Measurements from ENCODE around the gene KIAA1210. TPM values are rescaled to one million over a fixed set of nuclear protein-coding genes. Genes with fewer than 3 reads are reported as not detected.

KIAA1210 gene
- total and polyA plus RNA-seq, 10 of the 15 experiments (the other 5 are each of a cell fraction or from before 2014, with no cell fraction given): 0.01 TPM; not detected in 9

DNA sequence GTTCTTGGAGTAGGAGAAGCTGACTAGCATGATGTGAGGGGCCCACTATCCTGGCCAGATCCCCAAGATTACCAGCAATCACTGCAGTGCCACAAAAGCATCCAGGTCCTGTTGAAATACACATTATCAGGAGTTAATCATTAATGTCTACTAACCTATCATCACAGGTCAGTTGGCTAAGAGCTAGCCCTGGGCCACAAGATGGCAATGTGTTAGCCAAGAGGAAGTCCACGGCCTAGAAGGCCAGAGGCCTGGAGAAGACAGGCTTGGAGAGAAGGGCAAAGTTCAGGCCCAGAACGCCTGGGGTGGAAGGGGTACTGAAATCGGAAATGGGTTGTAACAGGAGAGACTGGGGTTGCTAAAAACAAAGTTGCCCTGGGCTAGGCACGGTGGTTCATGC lies 19.9 kb upstream of the KIAA1210 start:
- Histone ChIP-seq H3K27me3 (replicated peaks in 1 of 2; ENCODE audit: control insufficient read depth in 2 of 2, insufficient read depth in 2 of 2, low read length in 1 of 2) (peaks cover 0 to 1% of the 10 kb centered on the region in 2 experiments; a peak in 1 of 4 replicates), H3K9ac (ENCODE audit: control insufficient read depth, insufficient read depth, low read length) (no peak overlapping the region), H3K4me3 (no peak overlapping the region), H2AFZ (ENCODE audit: control insufficient read depth, low read depth, low read length) (no peak overlapping the region), H3K4me1 (ENCODE audit: control insufficient read depth, insufficient read depth, low read length) (no peaks in the 10 kb centered on the region), H3K36me3 (ENCODE audit: control insufficient read depth in 2 of 2, insufficient read depth in 2 of 2, low read length in 1 of 2) (no peaks in the 10 kb centered on the region), H3K27ac (ENCODE audit: control insufficient read depth, insufficient read depth) (no peak overlapping the region), H3K4me2 (ENCODE audit: control insufficient read depth, insufficient read depth) (no peak overlapping the region), H3K9me3 (replicated peaks; ENCODE audit: control insufficient read depth, insufficient read depth, low read length) (no peaks in the 10 kb centered on the region), H4K20me1 (ENCODE audit: control insufficient read depth, insufficient read depth) (no peaks in the 10 kb centered on the region), H3K79me2 (ENCODE audit: control insufficient read depth, insufficient read depth, low read length) (no peaks in the 10 kb centered on the region)
- ChIA-PET RAD21 (ENCODE audit: unreplicated experiment) (interaction anchor here (0.6 to 0.8 kb wide), 2 partner anchors 8 to 116 kb away, joined by 3 read pairs; no protein-coding TSS in a partner anchor), POLR2A (interaction anchor here (0.6 kb wide), 1 partner anchor 725 kb away, joined by 5 read pairs; no protein-coding TSS in a partner anchor), CTCF (interaction anchor here (0.9 kb wide), 1 partner anchor 17 kb away, joined by 3 read pairs; no protein-coding TSS in a partner anchor), SMC1A (ENCODE audit: uncharacterized antibody, unreplicated experiment) (no interaction called here)
- intact Hi-C loops (cut with micrococcal nuclease; ENCODE audit: unreplicated experiment): no loop called here
- in situ Hi-C loops (cut with MboI): no loop called here
- WGBS (ENCODE audit: insufficient coverage, insufficient replicate concordance, low lambda C conversion rate, missing lambda C conversion rate): 1% methylated on average over 4 of the region's 4 CpGs
- FAIRE-seq (no peak), DNase-seq (ENCODE audit: low read depth, low spot score) (no peak), ATAC-seq (no peak)
- BruUV-seq (replicated peaks): no TSS peak
- TF ChIP-seq, protein P1, sequence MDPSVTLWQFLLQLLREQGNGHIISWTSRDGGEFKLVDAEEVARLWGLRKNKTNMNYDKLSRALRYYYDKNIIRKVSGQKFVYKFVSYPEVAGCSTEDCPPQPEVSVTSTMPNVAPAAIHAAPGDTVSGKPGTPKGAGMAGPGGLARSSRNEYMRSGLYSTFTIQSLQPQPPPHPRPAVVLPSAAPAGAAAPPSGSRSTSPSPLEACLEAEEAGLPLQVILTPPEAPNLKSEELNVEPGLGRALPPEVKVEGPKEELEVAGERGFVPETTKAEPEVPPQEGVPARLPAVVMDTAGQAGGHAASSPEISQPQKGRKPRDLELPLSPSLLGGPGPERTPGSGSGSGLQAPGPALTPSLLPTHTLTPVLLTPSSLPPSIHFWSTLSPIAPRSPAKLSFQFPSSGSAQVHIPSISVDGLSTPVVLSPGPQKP (IDR thresholded peaks at IDR 0.05; ENCODE audit: low read depth, low read length): no peak
- TF ChIP-seq TCF12 (IDR thresholded peaks at IDR 0.05; ENCODE audit: low read depth, low read length) (no peak), IKZF2 (IDR thresholded peaks at IDR 0.05) (no peak), BCL11A (IDR thresholded peaks at IDR 0.05; ENCODE audit: low read depth, low read length) (no peak)

DNA sequence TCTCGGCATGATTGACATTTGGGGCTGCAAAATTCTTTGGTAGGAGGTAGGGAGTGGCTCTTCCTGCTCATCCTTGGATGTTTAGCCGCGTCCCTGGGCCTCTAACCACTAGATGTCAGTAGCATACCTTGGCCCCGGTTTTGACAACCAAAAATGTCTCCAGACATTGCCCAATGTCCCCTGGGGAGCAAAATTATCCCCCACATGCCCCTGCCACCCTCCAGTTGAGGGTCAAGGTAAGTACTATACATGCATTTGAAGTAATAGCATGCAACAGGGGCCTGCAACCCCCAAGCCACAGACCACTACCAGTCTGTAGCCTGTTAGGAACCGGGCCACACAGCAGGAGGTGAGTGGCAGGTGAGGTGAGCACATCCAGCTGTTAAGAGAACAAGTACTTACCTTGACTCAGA lies 17.6 kb upstream of the KIAA1210 start:
- no TSS peak for BruUV-seq (replicated peaks)
- Histone ChIP-seq H3K4me3 (no peak overlapping the region), H3K9me3 (replicated peaks; ENCODE audit: control insufficient read depth, insufficient read depth, low read length) (no peaks in the 10 kb centered on the region), H3K9ac (ENCODE audit: control insufficient read depth, insufficient read depth, low read length) (no peak overlapping the region), H3K79me2 (ENCODE audit: control insufficient read depth, insufficient read depth, low read length) (no peaks in the 10 kb centered on the region), H3K4me1 (ENCODE audit: control insufficient read depth, insufficient read depth, low read length) (no peaks in the 10 kb centered on the region), H3K27me3 (replicated peaks in 1 of 2; ENCODE audit: control insufficient read depth in 2 of 2, insufficient read depth in 2 of 2, low read length in 1 of 2) (peaks cover 0 to 1% of the 10 kb centered on the region in 2 experiments; a peak in 1 of 4 replicates), H4K20me1 (ENCODE audit: control insufficient read depth, insufficient read depth) (no peaks in the 10 kb centered on the region), H3K27ac (ENCODE audit: control insufficient read depth, insufficient read depth) (no peak overlapping the region), H3K4me2 (ENCODE audit: control insufficient read depth, insufficient read depth) (no peak overlapping the region), H3K36me3 (ENCODE audit: control insufficient read depth in 2 of 2, insufficient read depth in 2 of 2, low read length in 1 of 2) (no peaks in the 10 kb centered on the region), H2AFZ (ENCODE audit: control insufficient read depth, low read depth, low read length) (no peak overlapping the region)
- 39% methylated on average over 5 of the region's 5 CpGs for WGBS (ENCODE audit: insufficient coverage, insufficient replicate concordance, low lambda C conversion rate, missing lambda C conversion rate)
- ChIA-PET POLR2A (no interaction called here), CTCF (no interaction called here), SMC1A (ENCODE audit: uncharacterized antibody, unreplicated experiment) (interaction anchor here (0.6 kb wide), 1 partner anchor 438 kb away, joined by 3 read pairs; no protein-coding TSS in a partner anchor), RAD21 (ENCODE audit: unreplicated experiment) (no interaction called here)
- intact Hi-C loops (cut with micrococcal nuclease; ENCODE audit: unreplicated experiment) (no loop called here), in situ Hi-C loops (cut with MboI) (no loop called here)
- FAIRE-seq (no peak), ATAC-seq (no peak), DNase-seq (ENCODE audit: low read depth, low spot score) (no peak)
- TF ChIP-seq CEBPB (IDR thresholded peaks at IDR 0.05; ENCODE audit: borderline replicate concordance in 1 of 2, low read depth in 2 of 2, low read length in 2 of 2) (no peak), JUND (IDR thresholded peaks at IDR 0.05; ENCODE audit: low read depth, low read length) (no peak), IKZF1 (conservative IDR thresholded peaks at IDR 0.05) (no peak), ASH2L (IDR thresholded peaks at IDR 0.05; ENCODE audit: borderline replicate concordance, low read depth) (no peak), IRF4 (IDR thresholded peaks at IDR 0.05; ENCODE audit: low read depth, low read length) (no peak), HDAC6 (IDR thresholded peaks at IDR 0.05; ENCODE audit: unreplicated experiment) (no peak), RFX5 (IDR thresholded peaks at IDR 0.05; ENCODE audit: low read depth, low read length) (no peak), NFIC (IDR thresholded peaks at IDR 0.05; ENCODE audit: low read depth, low read length) (no peak)
- TF ChIP-seq, protein P2, sequence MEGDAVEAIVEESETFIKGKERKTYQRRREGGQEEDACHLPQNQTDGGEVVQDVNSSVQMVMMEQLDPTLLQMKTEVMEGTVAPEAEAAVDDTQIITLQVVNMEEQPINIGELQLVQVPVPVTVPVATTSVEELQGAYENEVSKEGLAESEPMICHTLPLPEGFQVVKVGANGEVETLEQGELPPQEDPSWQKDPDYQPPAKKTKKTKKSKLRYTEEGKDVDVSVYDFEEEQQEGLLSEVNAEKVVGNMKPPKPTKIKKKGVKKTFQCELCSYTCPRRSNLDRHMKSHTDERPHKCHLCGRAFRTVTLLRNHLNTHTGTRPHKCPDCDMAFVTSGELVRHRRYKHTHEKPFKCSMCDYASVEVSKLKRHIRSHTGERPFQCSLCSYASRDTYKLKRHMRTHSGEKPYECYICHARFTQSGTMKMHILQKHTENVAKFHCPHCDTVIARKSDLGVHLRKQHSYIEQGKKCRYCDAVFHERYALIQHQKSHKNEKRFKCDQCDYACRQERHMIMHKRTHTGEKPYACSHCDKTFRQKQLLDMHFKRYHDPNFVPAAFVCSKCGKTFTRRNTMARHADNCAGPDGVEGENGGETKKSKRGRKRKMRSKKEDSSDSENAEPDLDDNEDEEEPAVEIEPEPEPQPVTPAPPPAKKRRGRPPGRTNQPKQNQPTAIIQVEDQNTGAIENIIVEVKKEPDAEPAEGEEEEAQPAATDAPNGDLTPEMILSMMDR (IDR thresholded peaks at IDR 0.05 in 2 of 3, conservative IDR thresholded peaks at IDR 0.05 in 1 of 3; ENCODE audit: control insufficient read depth in 2 of 3, extremely low read depth in 1 of 3, insufficient read depth in 1 of 3, low read depth in 3 of 3, low read length in 3 of 3): peak; percentile 32 to 34 (median 34); a peak in 4 of 6 replicates
- TF ChIP-seq, protein P3, sequence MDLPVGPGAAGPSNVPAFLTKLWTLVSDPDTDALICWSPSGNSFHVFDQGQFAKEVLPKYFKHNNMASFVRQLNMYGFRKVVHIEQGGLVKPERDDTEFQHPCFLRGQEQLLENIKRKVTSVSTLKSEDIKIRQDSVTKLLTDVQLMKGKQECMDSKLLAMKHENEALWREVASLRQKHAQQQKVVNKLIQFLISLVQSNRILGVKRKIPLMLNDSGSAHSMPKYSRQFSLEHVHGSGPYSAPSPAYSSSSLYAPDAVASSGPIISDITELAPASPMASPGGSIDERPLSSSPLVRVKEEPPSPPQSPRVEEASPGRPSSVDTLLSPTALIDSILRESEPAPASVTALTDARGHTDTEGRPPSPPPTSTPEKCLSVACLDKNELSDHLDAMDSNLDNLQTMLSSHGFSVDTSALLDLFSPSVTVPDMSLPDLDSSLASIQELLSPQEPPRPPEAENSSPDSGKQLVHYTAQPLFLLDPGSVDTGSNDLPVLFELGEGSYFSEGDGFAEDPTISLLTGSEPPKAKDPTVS (IDR thresholded peaks at IDR 0.05; ENCODE audit: low read depth, low read length): no peak
